ENCODE measurements around the gene ANGPT4. TPM values are rescaled to one million over a fixed set of nuclear protein-coding genes. Genes with fewer than 3 reads are reported as not detected.

ANGPT4 gene
- total RNA-seq, 1 donor from 2014 or later = 0.22 TPM

DNA sequence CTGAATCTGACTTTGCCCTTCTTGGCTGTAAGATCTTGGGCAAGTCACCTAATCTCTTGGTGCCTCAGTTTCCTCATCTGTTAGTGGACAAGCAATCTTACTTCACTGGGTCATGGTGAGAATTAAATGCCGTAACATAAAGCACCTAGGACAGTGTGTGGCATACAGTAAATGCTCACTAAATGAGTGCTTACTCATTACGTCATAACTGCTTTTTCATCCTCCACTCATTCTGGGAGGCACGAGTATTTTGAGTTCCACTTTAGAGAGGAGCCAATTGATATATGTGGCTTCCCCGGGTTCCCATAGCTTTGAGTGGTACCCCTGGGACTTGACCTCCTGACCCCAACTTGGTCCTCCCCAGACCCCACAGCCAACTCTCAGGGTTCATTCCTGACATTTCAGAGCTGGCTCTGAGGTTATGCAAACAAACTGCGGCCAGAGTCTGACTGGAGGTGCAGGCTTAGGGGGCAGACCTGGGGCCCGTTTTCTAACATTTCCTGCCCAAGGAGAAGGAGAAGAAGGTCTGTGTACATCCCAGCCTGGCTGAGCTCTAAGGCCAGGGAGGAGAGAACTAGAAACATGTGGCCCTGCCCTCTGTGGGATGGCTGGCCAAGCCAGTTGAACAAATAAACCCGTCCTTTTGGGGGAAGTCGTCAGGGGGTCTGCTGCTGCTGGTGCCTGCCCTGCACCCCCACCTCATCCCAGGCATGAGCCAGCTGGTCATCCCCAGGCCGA is 5.8 kb downstream of the ANGPT4 start:
- TF ChIP-seq, protein P1, sequence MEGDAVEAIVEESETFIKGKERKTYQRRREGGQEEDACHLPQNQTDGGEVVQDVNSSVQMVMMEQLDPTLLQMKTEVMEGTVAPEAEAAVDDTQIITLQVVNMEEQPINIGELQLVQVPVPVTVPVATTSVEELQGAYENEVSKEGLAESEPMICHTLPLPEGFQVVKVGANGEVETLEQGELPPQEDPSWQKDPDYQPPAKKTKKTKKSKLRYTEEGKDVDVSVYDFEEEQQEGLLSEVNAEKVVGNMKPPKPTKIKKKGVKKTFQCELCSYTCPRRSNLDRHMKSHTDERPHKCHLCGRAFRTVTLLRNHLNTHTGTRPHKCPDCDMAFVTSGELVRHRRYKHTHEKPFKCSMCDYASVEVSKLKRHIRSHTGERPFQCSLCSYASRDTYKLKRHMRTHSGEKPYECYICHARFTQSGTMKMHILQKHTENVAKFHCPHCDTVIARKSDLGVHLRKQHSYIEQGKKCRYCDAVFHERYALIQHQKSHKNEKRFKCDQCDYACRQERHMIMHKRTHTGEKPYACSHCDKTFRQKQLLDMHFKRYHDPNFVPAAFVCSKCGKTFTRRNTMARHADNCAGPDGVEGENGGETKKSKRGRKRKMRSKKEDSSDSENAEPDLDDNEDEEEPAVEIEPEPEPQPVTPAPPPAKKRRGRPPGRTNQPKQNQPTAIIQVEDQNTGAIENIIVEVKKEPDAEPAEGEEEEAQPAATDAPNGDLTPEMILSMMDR (IDR thresholded peaks at IDR 0.05; ENCODE audit: partially characterized antibody, unreplicated experiment) = no peak
- peaks cover 18% of the 10 kb centered on the region for H3K4me1 Mint-ChIP-seq (ENCODE audit: low read depth, unreplicated experiment)
- no peak overlapping the region for H3K27ac Mint-ChIP-seq (ENCODE audit: unreplicated experiment)
- H3K9me3 Mint-ChIP-seq (ENCODE audit: unreplicated experiment) = peaks cover 4% of the 10 kb centered on the region
- peaks cover 4% of the 10 kb centered on the region for H3K36me3 Mint-ChIP-seq (ENCODE audit: unreplicated experiment)
- no peak overlapping the region for H3K4me3 Mint-ChIP-seq (ENCODE audit: unreplicated experiment)
- H3K27me3 Mint-ChIP-seq (ENCODE audit: unreplicated experiment) = peaks cover 16% of the 10 kb centered on the region
- no peak for DNase-seq

DNA sequence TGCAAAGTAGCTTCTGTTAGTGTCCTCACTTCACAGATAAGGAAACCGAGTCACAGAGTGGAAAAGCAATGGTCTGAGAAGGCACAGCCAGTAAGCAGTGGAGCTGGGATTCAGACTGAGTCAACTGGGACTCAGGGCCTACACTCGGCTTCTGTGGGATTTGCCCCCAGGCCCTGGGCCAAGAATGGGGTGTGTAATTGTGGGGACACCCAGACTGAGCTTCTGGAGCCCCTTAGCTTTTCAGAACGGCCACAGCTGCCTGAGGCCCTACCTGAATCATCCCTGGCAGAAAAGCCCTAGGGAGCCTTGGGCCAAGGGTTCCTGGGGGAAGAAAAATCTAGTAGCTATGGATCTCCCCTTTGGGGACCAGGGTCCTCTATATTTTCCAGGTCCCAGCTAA is 6.5 kb downstream of the ANGPT4 start:
- Mint-ChIP-seq H3K36me3 (ENCODE audit: unreplicated experiment) (peaks cover 4% of the 10 kb centered on the region), H3K9me3 (ENCODE audit: unreplicated experiment) (peaks cover 6% of the 10 kb centered on the region), H3K4me3 (ENCODE audit: unreplicated experiment) (no peak overlapping the region), H3K27me3 (ENCODE audit: unreplicated experiment) (peaks cover 14% of the 10 kb centered on the region), H3K4me1 (ENCODE audit: low read depth, unreplicated experiment) (peaks cover 16% of the 10 kb centered on the region), H3K27ac (ENCODE audit: unreplicated experiment) (no peak overlapping the region)
- no peak for DNase-seq
- TF ChIP-seq, protein P1 (IDR thresholded peaks at IDR 0.05; ENCODE audit: partially characterized antibody, unreplicated experiment) = no peak

DNA sequence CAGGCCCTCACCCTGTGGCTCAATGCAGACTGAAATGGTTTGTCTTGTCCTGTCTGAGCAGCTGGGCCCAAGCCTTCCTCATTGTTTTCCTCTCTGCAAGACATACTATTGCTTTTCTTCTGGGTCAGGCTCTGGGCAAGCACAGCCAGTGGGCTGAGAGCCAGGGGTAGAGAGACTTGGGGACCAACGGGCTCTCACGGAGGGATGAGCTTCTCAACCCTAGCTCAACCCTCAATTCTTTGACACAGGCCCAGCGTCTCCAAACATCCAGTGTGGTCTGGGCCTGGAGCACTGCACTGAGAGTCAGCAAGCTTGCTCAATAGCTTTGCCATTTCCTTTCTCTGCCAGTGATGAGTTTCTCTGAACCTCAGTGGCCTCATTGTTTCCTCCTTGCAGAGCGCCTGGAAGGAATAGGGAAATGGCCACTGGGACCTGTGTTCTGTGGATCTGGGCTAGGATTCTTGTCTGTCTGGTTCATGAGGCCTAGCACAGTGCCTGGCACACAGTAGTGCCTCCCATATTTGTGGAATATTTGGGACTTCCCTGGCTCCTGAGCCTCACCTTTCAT is 9.3 kb downstream of the ANGPT4 start:
- peaks cover 18% of the 10 kb centered on the region for H3K4me1 Mint-ChIP-seq (ENCODE audit: low read depth, unreplicated experiment)
- no peak for DNase-seq
- H3K36me3 Mint-ChIP-seq (ENCODE audit: unreplicated experiment) = no peaks in the 10 kb centered on the region
- peaks cover 6% of the 10 kb centered on the region for H3K9me3 Mint-ChIP-seq (ENCODE audit: unreplicated experiment)
- TF ChIP-seq, protein P1 (IDR thresholded peaks at IDR 0.05; ENCODE audit: partially characterized antibody, unreplicated experiment) = no peak
- no peak overlapping the region for H3K4me3 Mint-ChIP-seq (ENCODE audit: unreplicated experiment)
- H3K27ac Mint-ChIP-seq (ENCODE audit: unreplicated experiment) = no peak overlapping the region
- H3K27me3 Mint-ChIP-seq (ENCODE audit: unreplicated experiment) = peaks cover 10% of the 10 kb centered on the region

DNA sequence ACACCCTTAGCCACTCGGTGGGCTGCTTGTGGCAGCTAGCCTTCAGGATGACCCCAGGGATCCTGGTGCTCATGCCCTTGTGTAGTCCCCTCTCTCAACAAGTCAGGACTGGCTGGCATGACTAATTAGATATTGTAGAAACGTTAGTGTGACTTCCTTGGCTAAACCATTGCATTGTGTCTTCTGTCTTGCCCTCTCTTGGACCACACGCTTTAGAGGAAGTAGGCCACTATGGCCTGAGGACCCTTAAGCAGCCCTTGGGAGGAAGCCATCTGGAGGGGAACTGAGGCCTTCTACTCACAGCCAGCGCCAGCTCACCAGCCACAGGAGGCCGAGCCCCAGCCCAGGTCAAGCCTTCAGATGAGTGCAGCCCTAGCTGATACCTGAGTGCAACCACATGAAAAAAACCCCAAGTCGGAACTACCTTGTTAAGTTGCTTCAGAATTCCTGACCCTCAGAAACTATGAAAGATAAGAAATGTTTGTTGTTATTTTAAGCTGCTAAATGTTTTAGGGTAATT is 10.1 kb downstream of the ANGPT4 start:
- no peak overlapping the region for H3K4me3 Mint-ChIP-seq (ENCODE audit: unreplicated experiment)
- no peak overlapping the region for H3K27ac Mint-ChIP-seq (ENCODE audit: unreplicated experiment)
- peaks cover 18% of the 10 kb centered on the region for H3K4me1 Mint-ChIP-seq (ENCODE audit: low read depth, unreplicated experiment)
- TF ChIP-seq, protein P1 (IDR thresholded peaks at IDR 0.05; ENCODE audit: partially characterized antibody, unreplicated experiment) = no peak
- DNase-seq = no peak
- peaks cover 9% of the 10 kb centered on the region for H3K27me3 Mint-ChIP-seq (ENCODE audit: unreplicated experiment)
- H3K36me3 Mint-ChIP-seq (ENCODE audit: unreplicated experiment) = no peaks in the 10 kb centered on the region
- H3K9me3 Mint-ChIP-seq (ENCODE audit: unreplicated experiment) = peaks cover 4% of the 10 kb centered on the region

DNA sequence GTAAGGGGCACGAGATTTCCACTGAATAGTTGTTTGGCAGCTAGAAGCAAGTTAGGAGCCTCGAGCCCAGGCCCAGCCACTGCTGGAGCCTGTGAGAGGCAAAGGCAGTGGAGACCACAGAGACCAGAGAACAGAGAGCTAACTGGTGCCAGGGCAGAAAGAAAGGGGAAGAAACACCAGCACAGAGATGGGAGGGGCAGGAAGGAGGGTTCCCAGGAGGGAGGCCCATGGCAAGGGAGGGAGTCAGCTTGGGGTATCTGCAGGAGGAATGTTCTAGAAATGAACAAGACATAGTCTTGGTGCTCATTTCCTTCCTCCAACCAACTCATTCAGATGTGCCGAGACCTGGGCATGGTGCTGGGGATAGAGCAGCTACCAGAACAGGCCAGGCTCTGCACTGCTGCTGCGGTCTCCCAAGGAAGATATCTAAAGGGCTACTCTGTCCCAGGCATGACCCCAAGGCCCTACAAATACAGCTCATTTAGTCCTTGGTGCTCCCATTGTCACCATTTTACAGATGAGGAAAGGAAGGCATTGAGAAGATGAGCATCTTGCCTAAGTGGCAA is 10.7 kb downstream of the ANGPT4 start:
- TF ChIP-seq, protein P1 (IDR thresholded peaks at IDR 0.05; ENCODE audit: partially characterized antibody, unreplicated experiment) = no peak
- DNase-seq = no peak
- H3K4me3 Mint-ChIP-seq (ENCODE audit: unreplicated experiment) = no peak overlapping the region
- no peak overlapping the region for H3K27ac Mint-ChIP-seq (ENCODE audit: unreplicated experiment)
- peaks cover 4% of the 10 kb centered on the region for H3K9me3 Mint-ChIP-seq (ENCODE audit: unreplicated experiment)
- no peaks in the 10 kb centered on the region for H3K36me3 Mint-ChIP-seq (ENCODE audit: unreplicated experiment)
- peaks cover 15% of the 10 kb centered on the region for H3K4me1 Mint-ChIP-seq (ENCODE audit: low read depth, unreplicated experiment)
- peaks cover 10% of the 10 kb centered on the region for H3K27me3 Mint-ChIP-seq (ENCODE audit: unreplicated experiment)

Measured in glutamatergic neuron (in vitro differentiated cells).